Esophagus muscularis mucosa (tissue), 3 donors: ENCODE results near the gene CACNA2D3.

ENCODE experiments used
- EP300 ChIP-seq: sonication (generic); formaldehyde crosslinking; IDR thresholded peaks from one replicate; pipeline ENCODE4 v1.6.1; 2017; ENCODE audit warnings: antibody characterized with exemption
- TF ChIP-seq, protein P1 (sequence below), 3 experiments: fragments of 200-600 bp in 2 of 3; fragments of 450-650 bp in 1 of 3; sonication (generic) in 2 of 3; IDR thresholded peaks; one replicate each; pipeline ENCODE4 v1.5.1; 2017 to 2019; ENCODE audit warnings: antibody characterized with exemption in 3 of 3, mild to moderate bottlenecking in 2 of 3, moderate library complexity in 1 of 3

- no peak for TF ChIP-seq EP300
- TF ChIP-seq, protein P1, sequence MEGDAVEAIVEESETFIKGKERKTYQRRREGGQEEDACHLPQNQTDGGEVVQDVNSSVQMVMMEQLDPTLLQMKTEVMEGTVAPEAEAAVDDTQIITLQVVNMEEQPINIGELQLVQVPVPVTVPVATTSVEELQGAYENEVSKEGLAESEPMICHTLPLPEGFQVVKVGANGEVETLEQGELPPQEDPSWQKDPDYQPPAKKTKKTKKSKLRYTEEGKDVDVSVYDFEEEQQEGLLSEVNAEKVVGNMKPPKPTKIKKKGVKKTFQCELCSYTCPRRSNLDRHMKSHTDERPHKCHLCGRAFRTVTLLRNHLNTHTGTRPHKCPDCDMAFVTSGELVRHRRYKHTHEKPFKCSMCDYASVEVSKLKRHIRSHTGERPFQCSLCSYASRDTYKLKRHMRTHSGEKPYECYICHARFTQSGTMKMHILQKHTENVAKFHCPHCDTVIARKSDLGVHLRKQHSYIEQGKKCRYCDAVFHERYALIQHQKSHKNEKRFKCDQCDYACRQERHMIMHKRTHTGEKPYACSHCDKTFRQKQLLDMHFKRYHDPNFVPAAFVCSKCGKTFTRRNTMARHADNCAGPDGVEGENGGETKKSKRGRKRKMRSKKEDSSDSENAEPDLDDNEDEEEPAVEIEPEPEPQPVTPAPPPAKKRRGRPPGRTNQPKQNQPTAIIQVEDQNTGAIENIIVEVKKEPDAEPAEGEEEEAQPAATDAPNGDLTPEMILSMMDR (IDR thresholded peaks at IDR 0.05) = no peak
Measured at GRCh38 chr3:54180921-54181320, 58.6 kb downstream of the CACNA2D3 start.
